ENCODE measurements around the gene BATF.

DNA sequence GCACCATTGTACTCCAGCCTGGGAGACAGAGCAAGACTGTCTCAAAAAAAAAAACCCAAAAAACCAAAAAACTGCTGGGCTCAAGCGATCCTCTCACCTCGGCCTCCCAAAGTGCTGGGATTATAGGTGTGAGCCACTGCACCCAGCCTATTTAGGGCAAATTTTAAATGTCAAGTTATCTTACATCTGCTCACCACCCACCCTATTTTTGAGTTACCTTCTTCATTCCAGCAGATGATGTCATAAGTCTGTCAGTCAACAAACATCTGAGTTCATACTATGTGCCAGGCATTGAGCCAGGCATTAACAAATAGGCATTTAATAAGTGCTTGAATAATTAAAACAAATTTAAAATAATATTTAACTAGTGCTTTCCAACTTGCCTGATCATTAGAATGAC, 21.5 kb downstream of the BATF start:
- TF ChIP-seq POLR2AphosphoS5 (IDR thresholded peaks at IDR 0.05; ENCODE audit: borderline replicate concordance, low read depth, low read length) (no peak), EZH2 (IDR thresholded peaks at IDR 0.05) (no peak), FOXP2 (optimal IDR thresholded peaks at IDR 0.05; ENCODE audit: control extremely low read depth, extremely low read length, insufficient read depth) (no peak)

Data from SK-N-MC (cell line).